GM12891 (cell line): Measurements from ENCODE around the gene ZYX.

Source experiments
- POLR2A ChIP-seq: IDR thresholded peaks from 2 replicates; pipeline ENCODE4 v1.6.1; 2011; ENCODE audit warnings: low read depth, low read length, control low read depth
- POLR2AphosphoS5 ChIP-seq: IDR thresholded peaks from 2 replicates; pipeline ENCODE4 v1.6.1; 2011; ENCODE audit warnings: low read depth, low read length, control low read depth
- SPI1 ChIP-seq: IDR thresholded peaks from 2 replicates; pipeline ENCODE4 v1.6.1; 2011; ENCODE audit warnings: low read depth, low read length, control low read depth
- TAF1 ChIP-seq: IDR thresholded peaks from 2 replicates; pipeline ENCODE4 v1.6.1; 2011; ENCODE audit warnings: low read depth, low read length, control low read depth

- TF ChIP-seq POLR2A (no peak), POLR2AphosphoS5 (no peak), TAF1 (no peak), SPI1 (no peak)
These were observed 6.2 kb downstream of the ZYX start for GRCh38 chr7:143387156-143387975.
